ENCODE measurements around the gene CYP2C8.

DNA sequence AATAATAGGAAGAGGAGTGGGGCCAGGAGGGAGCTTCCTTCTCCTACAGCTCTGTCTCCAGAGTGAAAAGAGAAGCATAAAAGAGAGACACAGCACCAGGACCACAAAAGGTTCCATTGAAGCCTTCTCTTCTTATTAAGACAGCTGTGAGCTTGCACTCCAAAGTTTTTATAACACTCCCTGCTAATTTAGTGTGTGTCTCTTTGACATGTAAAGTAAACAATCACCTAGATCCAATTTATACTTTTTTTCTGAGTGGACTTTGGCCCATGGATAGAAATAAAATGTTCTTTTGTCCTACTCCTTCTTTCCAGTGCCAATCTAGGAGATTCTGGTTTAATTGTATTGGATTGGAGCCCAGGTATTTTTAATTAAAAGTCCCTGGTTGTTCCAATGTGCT lies at the start of gene CYP2C8:
- no peak for TF ChIP-seq EZH2phosphoT487 (IDR thresholded peaks at IDR 0.05; ENCODE audit: borderline replicate concordance, low read depth, low read length)
- TF ChIP-seq, protein P1, sequence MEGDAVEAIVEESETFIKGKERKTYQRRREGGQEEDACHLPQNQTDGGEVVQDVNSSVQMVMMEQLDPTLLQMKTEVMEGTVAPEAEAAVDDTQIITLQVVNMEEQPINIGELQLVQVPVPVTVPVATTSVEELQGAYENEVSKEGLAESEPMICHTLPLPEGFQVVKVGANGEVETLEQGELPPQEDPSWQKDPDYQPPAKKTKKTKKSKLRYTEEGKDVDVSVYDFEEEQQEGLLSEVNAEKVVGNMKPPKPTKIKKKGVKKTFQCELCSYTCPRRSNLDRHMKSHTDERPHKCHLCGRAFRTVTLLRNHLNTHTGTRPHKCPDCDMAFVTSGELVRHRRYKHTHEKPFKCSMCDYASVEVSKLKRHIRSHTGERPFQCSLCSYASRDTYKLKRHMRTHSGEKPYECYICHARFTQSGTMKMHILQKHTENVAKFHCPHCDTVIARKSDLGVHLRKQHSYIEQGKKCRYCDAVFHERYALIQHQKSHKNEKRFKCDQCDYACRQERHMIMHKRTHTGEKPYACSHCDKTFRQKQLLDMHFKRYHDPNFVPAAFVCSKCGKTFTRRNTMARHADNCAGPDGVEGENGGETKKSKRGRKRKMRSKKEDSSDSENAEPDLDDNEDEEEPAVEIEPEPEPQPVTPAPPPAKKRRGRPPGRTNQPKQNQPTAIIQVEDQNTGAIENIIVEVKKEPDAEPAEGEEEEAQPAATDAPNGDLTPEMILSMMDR (conservative IDR thresholded peaks at IDR 0.05; ENCODE audit: low read length): no peak
